Stimulated activated CD8-positive, alpha-beta memory T cell treated with anti-CD3 and anti-CD28 coated beads, Interleukin-7, amount 100 ng/mL, for 24 hours (primary cell): ENCODE measurements around the gene ICAM4.
"Not testable (repeated sequence)": the region's sequence is repeated elsewhere in the genome, so short reads cannot be mapped to it uniquely, and the experiment has no call there.

Experiments
- DNase-seq: peaks from one replicate; pipeline ENCODE4 v3.0.0-alpha.2; 2020; ENCODE audit warnings: low read depth

ICAM4 gene, protein sequence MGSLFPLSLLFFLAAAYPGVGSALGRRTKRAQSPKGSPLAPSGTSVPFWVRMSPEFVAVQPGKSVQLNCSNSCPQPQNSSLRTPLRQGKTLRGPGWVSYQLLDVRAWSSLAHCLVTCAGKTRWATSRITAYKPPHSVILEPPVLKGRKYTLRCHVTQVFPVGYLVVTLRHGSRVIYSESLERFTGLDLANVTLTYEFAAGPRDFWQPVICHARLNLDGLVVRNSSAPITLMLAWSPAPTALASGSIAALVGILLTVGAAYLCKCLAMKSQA

DNA sequence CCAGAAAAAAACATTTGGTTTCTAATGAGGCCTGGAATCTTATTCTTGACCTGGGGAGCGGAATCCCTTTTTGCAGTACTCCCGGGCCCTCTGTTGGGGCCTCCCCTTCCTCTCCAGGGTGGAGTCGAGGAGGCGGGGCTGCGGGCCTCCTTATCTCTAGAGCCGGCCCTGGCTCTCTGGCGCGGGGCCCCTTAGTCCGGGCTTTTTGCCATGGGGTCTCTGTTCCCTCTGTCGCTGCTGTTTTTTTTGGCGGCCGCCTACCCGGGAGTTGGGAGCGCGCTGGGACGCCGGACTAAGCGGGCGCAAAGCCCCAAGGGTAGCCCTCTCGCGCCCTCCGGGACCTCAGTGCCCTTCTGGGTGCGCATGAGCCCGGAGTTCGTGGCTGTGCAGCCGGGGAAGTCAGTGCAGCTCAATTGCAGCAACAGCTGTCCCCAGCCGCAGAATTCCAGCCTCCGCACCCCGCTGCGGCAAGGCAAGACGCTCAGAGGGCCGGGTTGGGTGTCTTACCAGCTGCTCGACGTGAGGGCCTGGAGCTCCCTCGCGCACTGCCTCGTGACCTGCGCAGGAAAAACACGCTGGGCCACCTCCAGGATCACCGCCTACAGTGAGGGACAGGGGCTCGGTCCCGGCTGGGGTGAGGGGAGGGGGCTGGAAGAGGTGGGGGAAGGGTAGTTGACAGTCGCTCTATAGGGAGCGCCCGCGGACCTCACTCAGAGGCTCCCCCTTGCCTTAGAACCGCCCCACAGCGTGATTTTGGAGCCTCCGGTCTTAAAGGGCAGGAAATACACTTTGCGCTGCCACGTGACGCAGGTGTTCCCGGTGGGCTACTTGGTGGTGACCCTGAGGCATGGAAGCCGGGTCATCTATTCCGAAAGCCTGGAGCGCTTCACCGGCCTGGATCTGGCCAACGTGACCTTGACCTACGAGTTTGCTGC, at the start of gene ICAM4:
TSS of gene ICAM4 (plus strand) at position 153 of the 935 bp plus-strand sequence. CDS start at position 211, 58 bp downstream.
- DNase-seq: no peak

DNA sequence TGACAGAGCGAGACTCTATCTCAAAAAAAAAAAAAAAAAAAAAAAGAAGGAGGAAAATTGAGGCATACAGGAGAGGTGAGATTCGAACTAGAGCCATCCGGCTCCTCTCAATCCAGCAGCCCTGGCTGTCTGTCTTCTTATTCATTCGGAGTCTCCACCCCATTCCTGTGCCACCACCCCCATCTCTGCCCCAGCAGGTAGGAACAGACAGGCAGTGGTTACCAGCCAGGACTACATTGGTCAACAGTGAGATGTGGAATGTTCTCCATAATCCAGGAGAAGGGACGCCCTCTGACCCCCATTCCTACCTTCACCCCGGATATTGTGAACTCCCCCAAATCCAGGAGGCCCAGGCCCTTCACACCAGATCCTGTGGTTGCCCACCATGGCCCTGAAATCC, 49.1 kb upstream of the ICAM4 start:
- no peak for DNase-seq

DNA sequence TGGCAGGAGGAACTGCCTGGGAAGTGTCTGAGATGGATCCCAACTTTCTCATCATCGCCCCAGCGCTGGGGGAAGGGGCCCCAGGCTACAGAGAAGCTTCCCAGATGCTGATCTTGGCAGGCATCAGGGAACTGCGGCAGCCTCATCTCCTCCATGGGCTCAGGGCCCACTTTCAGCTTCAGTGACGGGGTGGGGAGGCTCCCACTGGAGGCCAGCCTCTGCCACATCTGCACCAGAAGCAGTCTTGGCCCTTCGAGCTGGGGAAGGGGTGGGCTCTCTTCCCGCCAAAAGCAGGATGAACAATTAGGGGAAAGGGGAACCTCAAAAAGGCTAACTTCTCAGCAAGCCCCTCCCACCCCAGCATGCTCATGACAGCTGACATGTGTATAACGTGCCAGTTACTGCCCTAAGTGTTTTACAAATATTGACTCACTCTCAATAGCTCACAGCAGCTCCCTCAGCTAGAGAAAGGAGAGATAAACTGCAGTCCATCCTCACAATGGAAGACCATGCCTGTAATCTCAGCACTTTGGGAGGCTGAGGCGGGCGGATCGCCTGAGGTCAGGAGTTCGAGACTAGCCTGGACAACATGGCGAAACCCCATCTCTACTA, 48.5 kb upstream of the ICAM4 start:
- no peak for DNase-seq

DNA sequence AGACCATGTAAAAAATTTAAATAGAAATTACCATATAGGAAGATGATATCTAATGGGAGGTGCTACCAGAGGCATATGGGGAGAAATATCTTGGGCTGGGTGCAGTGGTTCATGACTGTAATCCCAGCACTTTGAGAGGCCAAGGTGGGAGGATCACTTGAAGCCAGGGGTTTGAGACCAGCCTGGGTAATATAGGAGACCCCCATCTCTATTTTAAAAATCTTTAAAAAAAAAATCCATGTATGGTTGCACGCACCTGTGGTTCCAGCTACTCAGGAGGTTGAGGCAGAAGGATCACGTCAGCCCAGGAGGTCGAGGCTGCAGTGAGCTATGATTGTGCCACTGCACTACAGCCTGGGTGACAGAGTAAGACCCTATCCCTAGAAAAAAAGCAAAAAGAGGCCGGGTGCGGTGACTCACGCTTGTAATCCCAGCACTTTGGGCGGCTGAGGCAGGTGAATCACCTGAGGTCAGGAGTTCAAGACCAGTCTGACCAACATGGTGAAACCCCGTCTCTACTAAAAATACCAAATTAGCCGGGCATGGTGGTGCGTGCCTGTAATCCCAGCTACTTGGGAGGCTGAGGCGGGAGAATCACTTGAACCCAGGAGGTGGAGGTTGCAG, 44.8 kb upstream of the ICAM4 start:
- DNase-seq: not testable (repeated sequence)

DNA sequence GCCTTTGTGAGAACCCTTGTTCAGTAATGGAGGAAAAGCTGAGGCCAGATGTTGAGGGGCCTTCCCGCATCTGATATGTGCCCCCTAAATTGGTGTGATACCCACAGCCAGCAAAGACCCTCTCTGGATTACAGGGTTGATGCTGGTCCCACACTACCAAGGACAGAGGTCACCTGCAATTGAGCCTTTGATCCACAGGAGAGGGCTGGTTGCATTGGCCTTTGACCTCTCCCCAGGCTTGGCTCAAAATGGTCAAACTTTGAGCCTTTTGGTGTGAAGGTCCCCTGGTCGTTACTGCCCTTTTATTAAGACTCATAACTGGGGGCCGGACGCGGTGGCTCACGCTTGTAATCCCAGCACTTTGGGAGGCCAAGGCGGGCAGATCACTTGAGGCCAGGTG, 43.1 kb upstream of the ICAM4 start:
- DNase-seq: no peak

DNA sequence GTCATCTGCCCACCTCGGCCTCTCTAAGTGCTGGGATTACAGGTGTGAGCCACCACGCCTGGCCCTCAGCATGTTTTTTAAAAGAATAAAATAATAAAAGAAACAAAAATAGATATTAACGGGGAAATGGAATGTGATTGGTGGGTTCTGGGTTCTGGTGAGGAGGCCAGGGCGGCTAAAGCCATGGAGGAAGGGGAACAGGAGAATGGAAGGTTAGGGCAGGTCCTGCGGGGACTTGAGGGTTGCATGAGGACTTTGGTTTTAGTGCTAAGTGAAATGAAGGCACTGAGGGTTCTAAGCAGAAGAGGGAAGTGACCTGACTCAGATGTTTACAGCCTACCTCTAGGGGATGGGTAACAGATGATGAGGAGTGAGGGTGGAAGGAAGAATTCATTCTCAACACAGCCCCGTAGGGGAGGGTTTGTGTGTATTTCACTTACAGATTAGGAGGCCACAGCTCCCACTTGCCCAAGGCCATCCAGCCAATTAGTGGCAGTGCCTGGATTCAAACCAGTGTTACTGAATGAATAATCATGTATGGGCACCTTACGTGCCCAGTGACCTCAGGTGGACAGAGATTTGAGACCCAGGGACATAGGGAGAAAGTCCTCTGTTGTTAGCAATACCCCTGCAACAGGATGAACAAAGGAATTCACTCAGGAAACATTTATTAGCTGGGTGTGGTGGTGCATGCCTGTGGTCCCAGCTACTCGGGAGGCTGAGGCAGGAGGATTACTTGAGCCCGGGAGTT, 41.4 kb upstream of the ICAM4 start:
- no peak for DNase-seq

DNA sequence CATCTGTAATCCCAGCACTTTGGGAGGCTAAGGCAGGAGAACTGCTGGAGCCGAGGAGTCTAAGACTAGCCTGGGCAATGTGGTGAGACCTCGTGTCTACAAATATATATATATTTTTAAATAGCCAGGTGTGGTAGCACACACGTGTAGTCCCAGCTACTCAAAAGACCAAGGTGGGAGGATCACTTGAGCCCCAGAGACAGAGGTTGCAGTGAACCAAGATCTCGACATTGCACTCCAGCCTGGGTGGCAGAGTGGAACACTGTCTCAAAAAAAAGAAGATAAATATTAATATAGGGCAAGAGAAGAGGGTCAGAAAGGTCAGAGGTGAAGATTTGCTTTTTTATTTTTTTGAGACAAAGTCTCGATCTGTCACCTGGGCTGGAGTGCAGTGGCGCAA, 40.2 kb upstream of the ICAM4 start:
- no peak for DNase-seq

DNA sequence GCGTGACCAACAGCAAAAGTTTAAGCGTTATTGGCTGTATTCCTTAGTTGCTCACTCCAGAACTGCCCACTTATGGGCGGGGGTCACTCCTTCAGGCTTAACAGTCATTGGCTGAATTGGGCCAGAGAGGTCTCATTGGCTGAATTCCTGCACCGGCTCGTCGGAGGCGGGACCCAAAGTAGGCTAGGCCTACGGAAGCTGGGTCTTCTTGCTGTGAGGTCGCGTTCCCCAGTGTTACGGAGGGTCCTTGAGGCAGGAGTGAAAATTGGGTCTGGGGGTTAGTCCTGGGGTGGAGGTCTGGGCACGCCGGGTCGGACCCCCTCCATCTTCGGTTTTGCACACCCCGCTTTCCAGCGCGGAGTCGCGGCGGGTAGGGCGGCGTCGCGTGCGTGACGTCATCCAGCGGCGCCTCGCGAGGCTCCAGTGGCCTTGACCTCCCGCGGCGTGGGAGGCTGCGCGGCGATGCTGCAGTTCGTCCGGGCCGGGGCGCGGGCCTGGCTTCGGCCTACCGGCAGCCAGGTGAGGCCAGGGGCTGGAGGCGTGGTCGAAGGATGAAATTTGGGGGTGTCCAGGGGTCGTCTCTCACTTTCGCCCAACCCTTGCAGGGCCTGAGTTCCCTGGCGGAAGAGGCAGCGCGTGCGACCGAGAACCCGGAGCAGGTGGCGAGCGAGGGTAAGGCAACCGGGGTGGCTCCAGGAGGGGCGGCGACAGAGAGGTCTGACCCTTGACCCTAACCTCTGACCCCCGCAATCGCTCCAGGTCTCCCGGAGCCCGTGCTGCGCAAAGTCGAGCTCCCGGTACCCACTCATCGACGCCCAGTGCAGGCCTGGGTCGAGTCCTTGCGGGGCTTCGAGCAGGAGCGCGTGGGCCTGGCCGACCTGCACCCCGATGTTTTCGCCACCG, 34.7 kb upstream of the ICAM4 start, which contains the start of gene MRPL4:
TSS of gene MRPL4 (plus strand) at position 423 of the 903 bp plus-strand sequence. CDS start at position 463, 40 bp downstream.
- peak; percentile 94 for DNase-seq

DNA sequence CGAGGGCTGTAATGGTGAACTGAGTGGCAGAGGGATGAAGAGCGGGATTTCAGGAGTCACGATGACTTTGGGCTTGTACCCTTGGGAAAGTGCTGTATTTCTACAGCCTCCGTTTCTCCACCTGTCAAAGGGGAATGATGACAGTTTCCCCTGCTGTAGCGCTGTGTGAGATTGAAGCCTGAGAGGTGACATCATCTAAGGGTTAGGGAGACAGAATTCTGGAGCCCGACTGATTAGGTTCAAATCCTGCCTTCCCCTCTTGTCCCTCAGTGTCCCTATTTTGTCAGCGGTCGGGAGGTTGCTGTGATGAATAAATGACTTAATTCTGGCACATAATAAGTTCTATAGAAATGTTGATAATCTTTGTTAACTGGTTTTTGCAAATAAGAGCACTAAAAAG, 34.0 kb upstream of the ICAM4 start:
- no peak for DNase-seq

DNA sequence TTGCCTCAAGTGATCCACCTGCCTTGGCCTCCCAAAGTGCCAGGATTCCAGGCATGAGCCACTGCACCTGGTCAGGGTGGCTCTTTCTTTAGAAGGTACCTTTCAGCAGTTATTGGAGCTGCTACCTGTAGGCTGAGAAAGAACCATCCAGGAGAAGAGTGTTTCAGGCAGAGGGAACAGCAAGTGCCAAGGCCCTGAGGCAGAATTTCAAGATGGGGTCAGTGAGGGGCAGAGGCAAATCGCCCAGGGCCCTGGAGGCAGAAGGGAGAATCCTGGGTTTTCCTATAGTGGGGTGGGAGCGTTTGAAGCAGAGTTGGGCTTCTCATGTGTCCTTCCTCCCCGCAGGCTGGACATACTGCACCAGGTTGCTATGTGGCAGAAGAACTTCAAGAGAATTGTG, 32.5 kb upstream of the ICAM4 start:
- no peak for DNase-seq

DNA sequence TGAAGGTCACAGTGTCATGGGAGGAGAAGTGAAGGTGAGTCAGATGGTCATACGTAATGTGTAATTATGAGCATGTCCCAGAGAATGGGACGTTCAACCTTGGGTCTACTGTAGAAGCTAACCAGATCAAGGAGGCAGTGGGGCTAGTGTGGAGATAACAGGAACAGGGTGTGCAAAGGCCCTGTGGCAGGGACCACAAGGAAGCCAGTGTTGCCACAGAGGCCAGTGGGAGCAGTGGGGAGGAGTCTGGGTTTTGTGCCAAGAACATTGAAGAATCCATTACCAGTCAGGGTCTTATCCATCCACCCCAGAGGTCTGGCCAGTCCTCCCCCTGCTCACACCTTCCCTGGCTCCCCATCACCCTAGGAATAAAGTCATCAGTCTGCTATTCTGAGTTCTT, 31.4 kb upstream of the ICAM4 start:
- no peak for DNase-seq

DNA sequence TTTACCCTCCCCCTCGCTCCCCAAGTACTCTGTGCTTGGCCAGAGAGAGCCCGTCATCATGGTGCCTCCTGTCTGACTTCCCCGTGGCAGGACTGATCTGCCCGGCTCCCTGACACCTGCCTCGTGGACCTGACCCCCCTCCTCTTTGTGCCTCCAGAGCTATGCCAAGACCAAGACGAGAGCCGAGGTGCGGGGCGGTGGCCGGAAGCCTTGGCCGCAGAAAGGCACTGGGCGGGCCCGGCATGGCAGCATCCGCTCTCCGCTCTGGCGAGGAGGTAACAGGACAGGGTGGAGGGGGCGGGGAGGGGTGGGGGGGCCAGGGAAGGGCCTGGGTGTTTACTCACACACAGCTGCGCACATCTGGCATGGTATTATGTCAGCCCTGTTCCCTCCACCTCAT, 30.2 kb upstream of the ICAM4 start:
- DNase-seq: no peak

DNA sequence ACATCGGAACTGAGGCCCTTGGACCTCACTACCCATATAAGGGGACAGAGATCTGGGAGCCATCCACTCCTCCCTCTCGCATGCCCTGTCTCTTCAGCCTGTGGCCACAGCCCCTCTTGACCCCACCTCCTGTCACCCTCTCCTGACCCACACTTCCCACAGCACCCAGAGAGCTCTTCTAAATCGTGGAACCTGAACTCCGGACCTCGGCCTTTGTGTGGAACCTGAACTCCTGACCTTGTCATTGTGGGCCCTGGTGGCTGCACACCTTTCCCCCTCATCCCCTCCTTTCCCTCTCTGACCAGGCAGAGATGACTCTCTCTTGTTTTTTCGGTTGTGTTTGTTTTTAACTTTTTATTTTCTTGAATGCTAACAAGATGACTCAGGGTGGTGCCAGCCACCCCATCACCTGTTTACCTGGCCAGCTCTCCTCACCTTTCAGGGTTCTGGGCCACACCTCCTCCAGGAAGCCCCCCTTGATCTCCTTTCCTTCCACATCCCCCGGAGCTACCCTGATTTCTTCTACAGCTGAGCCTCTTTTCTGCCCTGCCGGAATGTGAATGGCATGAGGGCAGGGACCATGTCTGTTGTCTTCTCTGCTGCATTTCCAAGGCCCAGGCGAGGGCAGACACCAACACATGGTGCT, 29.7 kb upstream of the ICAM4 start:
- DNase-seq: no peak

DNA sequence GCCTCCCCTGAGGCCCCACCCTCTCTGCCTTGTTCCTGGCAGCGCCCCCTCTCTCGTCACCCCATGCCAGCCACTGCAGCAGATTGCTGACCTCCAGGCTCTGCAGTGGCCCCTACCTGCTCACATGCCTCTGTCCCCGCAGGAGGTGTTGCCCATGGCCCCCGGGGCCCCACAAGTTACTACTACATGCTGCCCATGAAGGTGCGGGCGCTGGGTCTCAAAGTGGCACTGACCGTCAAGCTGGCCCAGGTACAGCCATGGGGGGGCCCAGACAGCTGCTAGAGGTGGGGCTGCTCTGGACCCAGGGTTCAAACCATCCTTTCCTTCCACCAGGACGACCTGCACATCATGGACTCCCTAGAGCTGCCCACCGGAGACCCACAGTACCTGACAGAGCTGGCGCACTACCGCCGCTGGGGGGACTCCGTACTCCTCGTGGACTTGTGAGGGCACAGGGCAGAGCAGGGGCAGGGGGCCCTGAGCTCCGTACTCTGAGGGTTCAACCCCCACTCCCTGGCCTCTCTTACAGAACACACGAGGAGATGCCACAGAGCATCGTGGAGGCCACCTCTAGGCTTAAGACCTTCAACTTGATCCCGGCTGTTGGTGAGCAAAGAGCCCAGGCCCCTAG, 28.6 kb upstream of the ICAM4 start:
- no peak for DNase-seq

DNA sequence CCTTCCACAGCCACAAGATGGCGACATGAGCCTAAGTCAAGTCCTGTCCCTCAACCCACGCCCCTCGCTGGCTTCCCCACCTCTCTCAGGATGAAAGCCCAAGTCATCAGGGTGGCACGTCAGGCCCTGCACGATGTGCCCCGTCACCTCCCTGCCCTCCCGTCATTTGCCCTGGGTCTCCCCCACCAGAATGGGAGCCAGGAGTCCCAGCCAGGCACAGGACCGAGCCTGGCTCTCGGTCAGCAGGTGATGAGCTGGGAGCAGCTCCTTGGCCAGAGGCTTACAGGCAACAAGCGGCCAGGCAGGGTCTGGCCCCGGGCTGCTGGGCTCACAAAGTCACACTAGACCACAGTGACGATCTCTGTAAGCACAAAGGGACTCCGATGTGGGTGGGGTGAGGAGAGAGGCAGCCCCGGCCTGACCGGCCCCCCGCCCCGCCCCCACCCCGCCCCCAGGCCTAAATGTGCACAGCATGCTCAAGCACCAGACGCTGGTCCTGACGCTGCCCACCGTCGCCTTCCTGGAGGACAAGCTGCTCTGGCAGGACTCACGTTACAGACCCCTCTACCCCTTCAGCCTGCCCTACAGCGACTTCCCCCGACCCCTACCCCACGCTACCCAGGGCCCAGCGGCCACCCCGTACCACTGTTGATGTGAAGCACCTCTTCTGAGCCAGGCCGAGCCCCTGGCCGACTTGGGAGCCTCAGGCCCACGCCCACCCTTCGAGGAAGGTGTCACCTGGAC, 27.4 kb upstream of the ICAM4 start:
- peak; percentile 90 for DNase-seq

DNA sequence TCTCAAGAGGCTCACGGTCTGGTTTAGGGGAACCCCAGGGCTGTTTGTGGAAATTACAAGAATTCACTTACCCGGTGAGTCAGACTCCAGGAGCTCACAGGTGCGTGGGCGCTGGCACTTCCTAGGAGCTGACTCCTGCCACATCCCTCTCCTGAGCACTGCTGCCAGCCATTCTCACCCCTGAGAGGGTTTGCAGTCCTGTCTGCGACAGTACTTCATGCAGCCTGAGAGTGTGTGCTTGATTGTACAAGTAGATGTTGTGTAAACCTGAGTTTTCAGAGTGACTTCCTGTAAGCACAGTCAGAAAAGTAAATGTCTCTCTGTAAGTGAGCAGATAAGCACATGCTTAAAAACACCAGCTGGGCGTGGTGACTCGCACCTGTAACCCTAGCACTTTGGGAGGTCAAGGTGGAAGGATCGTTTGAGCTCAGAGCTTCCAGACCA, 26.6 kb upstream of the ICAM4 start:
- peak; percentile 27 for DNase-seq

DNA sequence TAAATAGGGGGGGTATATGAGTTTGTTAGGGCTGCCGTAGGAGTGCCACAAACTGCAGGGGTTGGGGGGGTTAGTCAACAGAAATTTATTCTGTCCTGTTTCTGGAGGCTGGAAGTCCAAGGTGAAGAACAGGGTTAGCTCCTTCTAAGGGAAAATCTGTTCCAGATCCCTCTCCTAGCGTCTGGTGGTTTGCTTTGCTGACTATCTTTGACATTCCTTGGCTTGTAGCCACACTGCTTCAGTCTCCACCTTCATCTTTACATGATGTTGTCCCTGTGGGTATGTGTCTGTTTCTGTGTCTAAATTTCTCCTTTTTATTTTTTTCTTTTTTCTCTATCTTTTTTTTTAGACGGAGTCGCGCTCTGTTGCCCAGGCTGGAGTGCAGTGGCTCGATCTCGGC, 24.0 kb upstream of the ICAM4 start:
- no peak for DNase-seq

DNA sequence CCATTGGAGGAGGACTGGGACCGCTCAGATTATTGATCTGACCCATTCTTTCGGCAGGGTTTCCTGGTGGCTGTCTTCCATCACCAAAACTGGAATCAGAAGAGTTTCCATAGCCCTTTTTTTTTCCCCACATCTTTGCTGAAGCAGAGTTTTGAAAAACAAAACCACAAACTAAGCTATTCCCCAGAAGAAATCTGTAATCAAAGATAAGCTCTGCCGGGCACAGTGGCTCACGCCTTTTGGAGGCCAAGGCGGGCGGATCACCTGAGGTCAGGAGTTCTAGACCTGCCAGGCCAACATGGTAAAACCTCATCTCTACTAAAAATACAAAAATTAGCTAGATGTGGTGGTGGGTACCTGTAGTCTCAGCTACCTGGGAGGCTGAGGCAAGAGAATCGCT, 20.0 kb upstream of the ICAM4 start:
- no peak for DNase-seq

DNA sequence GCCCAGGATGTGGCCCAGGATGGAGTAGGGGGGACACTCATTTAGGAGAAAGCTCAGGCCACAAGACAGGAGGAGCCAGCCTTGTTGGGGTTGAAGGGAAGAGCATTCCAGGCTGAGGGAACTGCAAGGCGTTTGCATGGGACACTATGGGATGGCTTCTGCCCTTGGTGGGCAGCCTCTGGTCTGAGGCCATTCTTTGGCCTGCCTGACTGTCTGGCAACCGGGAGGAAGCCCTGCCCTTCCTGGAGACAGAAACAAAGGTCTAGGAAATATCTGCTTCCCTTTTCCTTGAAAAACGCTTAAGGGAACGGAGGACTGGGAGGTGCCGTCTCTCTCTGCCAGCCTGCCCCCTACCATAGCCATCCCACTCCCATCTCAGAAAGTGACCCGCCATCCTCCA, 18.7 kb upstream of the ICAM4 start:
- no peak for DNase-seq
